ENCODE measurements around the gene HIVEP2. TPM values are rescaled to one million over a fixed set of nuclear protein-coding genes. Genes with fewer than 3 reads are reported as not detected.

HIVEP2 gene
- total and polyA plus RNA-seq, 2 donors (not counting 3 experiments of a cell fraction or from before 2014, with no cell fraction given), result 1.3 to 4.7 TPM

DNA sequence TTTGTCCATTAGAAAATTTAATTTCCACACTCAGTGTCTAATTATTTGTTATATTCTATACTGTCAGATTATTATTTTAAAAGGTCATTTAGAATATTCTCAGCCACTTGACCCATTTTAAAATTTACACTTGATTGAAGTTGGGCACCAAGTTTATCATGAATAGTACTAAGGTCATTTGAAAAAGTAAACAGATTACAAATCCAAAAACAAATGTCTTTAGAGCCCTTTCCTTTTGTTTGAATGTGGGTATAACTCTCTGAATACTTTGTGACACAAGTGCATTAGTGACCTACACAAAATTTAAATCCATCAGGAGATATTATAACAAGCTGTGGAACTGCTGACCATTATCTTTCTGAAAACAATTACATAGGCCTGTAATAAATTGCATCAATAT, 11.3 kb downstream of the HIVEP2 start:
- POLR2A ChIA-PET, result no interaction called here
- no peak overlapping the region for H3K9ac ChIP-seq (replicated peaks; ENCODE audit: extremely low read depth, insufficient read depth, low read length)
- no peaks in the 10 kb centered on the region for H3K27me3 ChIP-seq (ENCODE audit: control insufficient read depth in 2 of 2, insufficient read depth in 2 of 2, low read length in 2 of 2)
- H3K79me2 ChIP-seq (ENCODE audit: control insufficient read depth, insufficient read depth, low read length), result no peaks in the 10 kb centered on the region
- no peak overlapping the region for H3K4me2 ChIP-seq (ENCODE audit: insufficient read depth, low read length)
- TF ChIP-seq POLR2A (IDR thresholded peaks at IDR 0.05; ENCODE audit: low read depth, low read length) (no peak), POLR2AphosphoS5 (IDR thresholded peaks at IDR 0.05; ENCODE audit: insufficient read depth, low read depth, low read length) (no peak), MYC (IDR thresholded peaks at IDR 0.05; ENCODE audit: low read depth, low read length) (no peak), GATA2 (IDR thresholded peaks at IDR 0.05; ENCODE audit: insufficient read depth, insufficient read length, low read depth, low read length) (no peak), EZH2 (IDR thresholded peaks at IDR 0.05; ENCODE audit: borderline replicate concordance, low read depth, low read length, severe bottlenecking) (no peak), JUN (IDR thresholded peaks at IDR 0.05; ENCODE audit: borderline replicate concordance, insufficient read depth, insufficient read length, low read depth) (no peak)
- TF ChIP-seq, protein P1, sequence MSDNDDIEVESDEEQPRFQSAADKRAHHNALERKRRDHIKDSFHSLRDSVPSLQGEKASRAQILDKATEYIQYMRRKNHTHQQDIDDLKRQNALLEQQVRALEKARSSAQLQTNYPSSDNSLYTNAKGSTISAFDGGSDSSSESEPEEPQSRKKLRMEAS (IDR thresholded peaks at IDR 0.05; ENCODE audit: insufficient read depth, insufficient read length), result no peak
- TF ChIP-seq, protein P2, sequence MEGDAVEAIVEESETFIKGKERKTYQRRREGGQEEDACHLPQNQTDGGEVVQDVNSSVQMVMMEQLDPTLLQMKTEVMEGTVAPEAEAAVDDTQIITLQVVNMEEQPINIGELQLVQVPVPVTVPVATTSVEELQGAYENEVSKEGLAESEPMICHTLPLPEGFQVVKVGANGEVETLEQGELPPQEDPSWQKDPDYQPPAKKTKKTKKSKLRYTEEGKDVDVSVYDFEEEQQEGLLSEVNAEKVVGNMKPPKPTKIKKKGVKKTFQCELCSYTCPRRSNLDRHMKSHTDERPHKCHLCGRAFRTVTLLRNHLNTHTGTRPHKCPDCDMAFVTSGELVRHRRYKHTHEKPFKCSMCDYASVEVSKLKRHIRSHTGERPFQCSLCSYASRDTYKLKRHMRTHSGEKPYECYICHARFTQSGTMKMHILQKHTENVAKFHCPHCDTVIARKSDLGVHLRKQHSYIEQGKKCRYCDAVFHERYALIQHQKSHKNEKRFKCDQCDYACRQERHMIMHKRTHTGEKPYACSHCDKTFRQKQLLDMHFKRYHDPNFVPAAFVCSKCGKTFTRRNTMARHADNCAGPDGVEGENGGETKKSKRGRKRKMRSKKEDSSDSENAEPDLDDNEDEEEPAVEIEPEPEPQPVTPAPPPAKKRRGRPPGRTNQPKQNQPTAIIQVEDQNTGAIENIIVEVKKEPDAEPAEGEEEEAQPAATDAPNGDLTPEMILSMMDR (IDR thresholded peaks at IDR 0.05; ENCODE audit: extremely low read depth in 1 of 2, insufficient read depth in 1 of 2, low read depth in 1 of 2, low read length in 2 of 2), result no peak
- no peak overlapping the region for H2AFZ ChIP-seq (ENCODE audit: low read depth, low read length)
- no peaks in the 10 kb centered on the region for H3K4me1 ChIP-seq (ENCODE audit: control insufficient read depth, extremely low read depth, insufficient read depth, low read length)
- H3K9me1 ChIP-seq (replicated peaks; ENCODE audit: control insufficient read depth, extremely low read depth, insufficient read depth, low read length), result no peaks in the 10 kb centered on the region
- no peak overlapping the region for H3K27ac ChIP-seq (ENCODE audit: insufficient read depth, low read depth, low read length)
- H3K4me3 ChIP-seq (replicated peaks in 1 of 3; ENCODE audit: insufficient read depth in 1 of 3, low read depth in 1 of 3, low read length in 3 of 3), result no peak overlapping the region
- dilution Hi-C loops (cut with MboI; ENCODE audit: extremely low pct_ligation_motif_present, low sequenced_read_pairs), result no loop called here
- H4K20me1 ChIP-seq (replicated peaks; ENCODE audit: control insufficient read depth, extremely low read depth, insufficient read depth, low read length), result no peaks in the 10 kb centered on the region
- H3K9me3 ChIP-seq (replicated peaks; ENCODE audit: control insufficient read depth, insufficient read depth, low read length), result no peaks in the 10 kb centered on the region
- FAIRE-seq (no peak), DNase-seq (ENCODE audit: low read depth, low spot score) (no peak)
- intact Hi-C loops (cut with micrococcal nuclease), result no loop called here
- CTCF ChIA-PET, result no interaction called here
- BruUV-seq (replicated peaks), result no TSS peak
- no peaks in the 10 kb centered on the region for H3K36me3 ChIP-seq (ENCODE audit: control insufficient read depth in 2 of 2, extremely low read depth in 1 of 2, insufficient read depth in 2 of 2, low read length in 2 of 2)
